Mammary epithelial cell (primary cell): ENCODE results near the gene MKRN1.

Experiments
- CTCF ChIP-seq, 2 donors: IDR thresholded peaks in 1 of 2; conservative IDR thresholded peaks in 1 of 2; 2 replicates each; pipeline ENCODE4 v1.5.1; 2011 to 2012; ENCODE audit warnings: inconsistent platforms in 2 of 2, low read length in 2 of 2, mild to moderate bottlenecking in 2 of 2, control low read depth in 1 of 2, low read depth in 1 of 2; ENCODE audit not compliant: insufficient read depth in 1 of 2; ENCODE audit errors: extremely low read depth in 1 of 2
- EZH2 ChIP-seq: IDR thresholded peaks from 2 replicates; pipeline ENCODE4 v1.6.1; 2012; ENCODE audit warnings: low read length, inconsistent platforms, borderline replicate concordance

- TF ChIP-seq CTCF (conservative IDR thresholded peaks at IDR 0.05 in 1 of 2, IDR thresholded peaks at IDR 0.05 in 1 of 2; ENCODE audit: extremely low read depth in 1 of 2, insufficient read depth in 1 of 2, low read depth in 1 of 2, low read length in 2 of 2), result no peak
- no peak for TF ChIP-seq EZH2
Observed at GRCh38 chr7:140458916-140459315, 20.4 kb downstream of the MKRN1 start.
